Forelimb muscle (tissue), 1 donor: Measurements from ENCODE around the gene AP4M1. TPM values are rescaled to one million over a fixed set of nuclear protein-coding genes. Genes with fewer than 3 reads are reported as not detected.

ENCODE experiments used
- DNase-seq: peaks from one replicate; pipeline ENCODE4 v3.0.0-alpha.2; 2013; ENCODE audit warnings: low read depth
- polyA plus RNA-seq: library from polyadenylated mRNA; unstranded; fragments of 120-200 nt; gene quantifications from one replicate; pipeline ENCODE4 v1.2.1, GENCODE V29; 2013; ENCODE audit not compliant: insufficient read length

AP4M1 gene
- polyA plus RNA-seq, 1 donor = 22.0 TPM

DNA sequence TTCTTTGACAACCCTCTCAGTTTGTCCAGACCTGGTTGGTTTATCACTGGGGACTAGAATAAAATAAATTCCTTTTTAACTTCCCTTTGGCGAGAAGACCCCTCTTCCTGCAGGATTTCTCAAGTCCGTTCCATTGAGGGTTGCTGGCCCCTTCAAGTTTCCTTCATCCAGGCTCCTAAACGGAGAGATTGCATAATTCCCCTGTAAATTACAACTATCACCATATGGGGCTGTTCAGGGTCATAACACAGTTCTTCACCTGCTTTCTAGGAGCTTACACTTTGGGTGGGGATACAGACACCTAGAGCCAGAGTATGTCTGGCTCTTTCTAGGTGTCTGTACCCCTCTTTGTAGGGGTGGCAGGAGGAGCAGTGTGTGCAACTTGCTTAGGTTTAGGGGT lies 15.9 kb upstream of the AP4M1 start:
- DNase-seq = no peak

DNA sequence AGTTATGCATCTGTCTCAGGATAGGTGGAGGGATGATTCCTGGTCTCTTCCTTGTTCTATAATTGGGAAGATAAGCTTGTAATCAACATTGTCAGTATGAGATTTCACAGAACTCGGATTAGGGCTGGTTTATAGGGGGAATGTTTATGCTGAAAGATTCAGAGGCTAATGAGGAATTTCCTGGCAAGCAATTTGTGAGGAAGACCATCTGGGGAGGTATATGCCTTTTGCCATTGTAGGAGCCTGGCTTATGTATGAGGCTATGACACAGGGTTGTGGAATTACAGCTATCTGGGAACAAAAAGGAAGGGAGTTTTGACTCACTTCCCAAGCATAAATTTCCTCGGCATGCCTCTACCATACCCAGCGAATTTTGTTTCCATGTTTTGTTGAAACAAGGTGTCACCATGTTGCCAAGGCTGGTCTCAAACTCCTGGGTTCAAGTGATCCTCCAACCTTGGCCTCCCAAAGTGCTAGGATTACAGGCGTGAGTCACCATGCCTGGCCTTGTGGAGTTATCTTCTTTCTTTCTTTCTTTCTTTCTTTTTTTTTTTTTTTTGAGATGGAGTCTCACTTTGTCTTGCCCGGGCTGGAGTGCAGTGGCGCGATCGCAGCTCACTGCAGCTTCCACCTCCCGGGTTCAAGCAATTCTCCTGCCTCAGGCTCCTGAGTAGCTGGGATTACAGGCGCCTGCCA lies 14.2 kb upstream of the AP4M1 start:
- no peak for DNase-seq

DNA sequence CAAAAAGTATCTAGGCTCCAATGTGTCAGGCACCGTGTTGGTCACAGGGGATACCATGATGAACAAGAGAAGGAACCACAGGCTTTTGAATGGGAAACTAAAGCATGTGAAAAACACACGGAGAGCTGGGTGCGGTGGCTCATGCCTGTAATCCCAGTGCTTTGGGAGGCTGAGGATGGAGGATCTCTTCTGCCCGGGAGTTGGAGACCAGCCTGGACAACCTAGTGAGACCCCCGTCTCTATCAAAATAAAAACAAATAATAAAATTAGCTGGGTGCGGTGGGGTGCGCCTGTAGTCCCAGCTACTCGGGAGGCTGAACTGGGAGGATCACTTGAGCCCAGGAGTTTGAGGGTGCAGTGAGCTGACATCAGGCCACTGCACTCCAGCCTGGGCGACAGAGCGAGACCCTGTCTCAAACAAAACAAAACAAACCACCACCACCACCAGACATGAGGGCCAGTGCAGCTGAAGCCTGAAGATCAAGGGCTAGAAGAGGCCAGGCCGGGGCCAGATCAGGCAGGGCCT lies 13.3 kb upstream of the AP4M1 start:
- no peak for DNase-seq

GRCh38 chr7:100088621-100089457 lies 12.6 kb upstream of the AP4M1 start, which contains the start of gene COPS6:
COPS6 (plus strand) TSS chr7:100088969; CDS start chr7:100088991, 22 bp downstream.
- DNase-seq = no peak

DNA sequence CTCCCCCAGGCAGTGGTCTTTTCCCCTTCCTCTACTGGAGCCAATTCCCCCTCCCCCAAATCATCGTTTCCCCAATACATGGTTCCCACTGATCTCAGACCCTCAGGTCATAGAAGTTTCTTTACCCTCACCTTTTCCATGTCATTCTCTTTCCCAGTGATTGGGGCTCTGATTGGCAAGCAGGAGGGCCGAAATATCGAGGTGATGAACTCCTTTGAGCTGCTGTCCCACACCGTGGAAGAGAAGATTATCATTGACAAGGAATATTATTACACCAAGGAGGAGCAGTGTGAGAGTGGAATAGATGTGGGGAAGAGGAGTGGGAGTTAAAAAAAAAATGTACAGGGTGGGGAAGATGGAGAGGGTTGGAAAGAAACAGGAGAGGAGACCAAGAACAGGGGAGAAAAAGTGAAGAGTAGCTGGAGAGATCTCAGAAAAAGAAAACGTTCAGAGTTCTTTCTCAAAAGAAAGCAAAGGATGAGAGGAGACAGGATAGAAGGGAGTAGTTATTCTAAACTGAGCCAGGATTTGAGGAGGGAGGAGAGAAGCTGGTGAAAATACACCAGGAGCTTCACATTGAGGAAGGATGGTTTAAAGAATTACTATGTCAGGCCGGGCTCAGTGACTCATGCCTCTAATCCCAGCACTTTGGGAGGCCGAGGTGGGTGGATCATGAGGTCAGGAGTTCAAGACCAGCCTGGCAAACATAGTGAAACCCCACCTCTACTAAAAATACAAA lies 11.8 kb upstream of the AP4M1 start:
- no peak for DNase-seq

DNA sequence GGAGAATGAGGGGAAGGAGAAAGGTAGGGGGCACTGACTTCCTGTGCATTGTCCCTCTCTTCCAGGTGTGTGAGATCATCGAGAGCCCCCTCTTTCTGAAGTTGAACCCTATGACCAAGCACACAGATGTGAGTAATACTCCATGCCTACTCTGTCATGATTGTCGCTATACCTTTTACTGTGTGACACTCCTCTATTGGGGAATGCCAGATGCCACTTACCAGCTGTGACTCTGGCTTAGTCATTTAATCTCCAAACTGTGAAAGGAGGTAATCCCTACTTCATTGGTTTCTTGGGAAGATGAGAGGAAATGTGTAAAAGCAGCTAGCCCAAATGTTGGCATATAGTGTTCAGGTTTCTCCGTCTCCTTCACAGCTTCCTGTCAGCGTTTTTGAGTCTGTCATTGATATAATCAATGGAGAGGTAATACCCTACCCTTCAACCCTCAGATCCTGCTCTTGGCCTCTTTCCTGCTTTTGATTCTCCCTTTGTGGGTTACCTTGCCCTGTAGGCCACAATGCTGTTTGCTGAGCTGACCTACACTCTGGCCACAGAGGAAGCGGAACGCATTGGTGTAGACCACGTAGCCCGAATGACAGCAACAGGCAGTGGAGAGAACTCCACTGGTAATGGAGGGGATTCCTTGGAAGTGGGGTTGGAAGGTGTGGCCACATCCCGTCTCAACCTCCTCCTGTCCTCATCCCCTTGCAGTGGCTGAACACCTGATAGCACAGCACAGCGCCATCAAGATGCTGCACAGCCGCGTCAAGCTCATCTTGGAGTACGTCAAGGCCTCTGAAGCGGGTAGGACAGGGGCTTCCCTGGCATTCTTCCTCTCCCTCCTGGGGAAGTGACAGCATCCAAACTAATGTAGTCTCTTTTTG lies 10.7 kb upstream of the AP4M1 start:
- DNase-seq = no peak

- no peak for DNase-seq
These were observed 9.8 kb upstream of the AP4M1 start for GRCh38 chr7:100091411-100092181.

DNA sequence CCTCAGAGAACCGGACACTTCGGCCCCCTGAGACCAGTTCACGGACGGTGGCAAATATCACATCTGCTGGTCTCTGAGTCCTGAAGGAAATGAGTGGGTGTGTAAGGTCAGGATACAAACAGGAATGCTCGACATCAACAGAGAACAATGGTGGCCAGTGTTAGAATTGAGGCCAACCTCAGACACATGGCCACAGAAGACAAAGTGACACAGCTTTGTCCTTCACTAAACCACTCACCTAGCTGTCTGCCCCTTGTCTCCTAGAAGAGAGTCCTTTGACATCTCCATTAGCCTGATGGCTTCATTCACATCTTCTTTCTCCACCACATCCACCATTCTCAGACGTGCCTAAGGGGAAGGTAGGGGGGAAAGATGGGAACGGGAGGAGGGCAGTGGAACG lies 8.4 kb upstream of the AP4M1 start:
- DNase-seq = no peak

DNA sequence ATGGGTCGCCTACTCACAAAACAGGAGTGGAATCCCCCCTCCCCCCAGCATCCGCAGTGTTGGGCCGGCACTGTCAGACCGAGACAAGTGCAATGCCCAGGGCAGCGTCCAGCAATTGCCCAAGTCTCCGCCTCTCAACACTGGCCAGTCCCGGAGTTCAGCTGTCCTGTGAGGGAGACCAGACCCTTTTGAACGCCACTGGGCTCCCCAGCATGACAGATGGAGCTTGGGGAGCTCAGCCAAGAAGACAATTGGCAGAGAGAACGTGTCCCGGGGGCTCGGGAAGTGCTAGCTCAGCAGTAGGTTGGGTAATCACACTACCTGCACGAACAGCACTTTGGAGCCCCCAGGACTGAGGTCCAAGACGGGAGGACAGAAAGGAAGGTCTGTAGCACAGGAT lies 7.9 kb upstream of the AP4M1 start:
- no peak for DNase-seq

DNA sequence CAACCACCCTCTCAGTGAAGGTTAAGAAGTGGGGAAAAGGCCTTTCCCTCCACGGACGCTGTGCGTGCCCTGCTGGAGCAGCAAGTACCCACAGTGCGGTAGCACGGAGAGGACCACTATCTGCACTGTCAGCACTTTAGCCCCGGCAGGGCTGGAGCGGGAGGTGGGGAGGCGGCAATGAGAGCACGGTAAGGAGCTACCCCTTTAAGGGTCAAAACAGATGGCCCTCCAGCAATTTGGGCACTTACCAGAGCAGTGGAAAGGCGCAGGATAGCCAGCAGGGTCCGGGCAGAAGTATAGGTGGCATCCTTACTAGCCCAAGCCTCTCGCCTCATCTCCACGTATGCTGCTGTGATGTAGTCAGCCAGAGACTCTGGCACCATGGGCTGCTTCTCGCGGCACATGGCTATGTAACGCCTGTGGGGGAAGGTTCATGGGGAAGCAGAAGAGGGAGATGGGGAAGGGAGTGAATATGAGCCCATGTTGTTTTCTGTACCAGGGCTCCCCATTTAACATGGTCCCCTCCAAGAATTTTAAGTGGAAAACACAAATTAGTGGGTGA lies 7.4 kb upstream of the AP4M1 start:
- DNase-seq = no peak

DNA sequence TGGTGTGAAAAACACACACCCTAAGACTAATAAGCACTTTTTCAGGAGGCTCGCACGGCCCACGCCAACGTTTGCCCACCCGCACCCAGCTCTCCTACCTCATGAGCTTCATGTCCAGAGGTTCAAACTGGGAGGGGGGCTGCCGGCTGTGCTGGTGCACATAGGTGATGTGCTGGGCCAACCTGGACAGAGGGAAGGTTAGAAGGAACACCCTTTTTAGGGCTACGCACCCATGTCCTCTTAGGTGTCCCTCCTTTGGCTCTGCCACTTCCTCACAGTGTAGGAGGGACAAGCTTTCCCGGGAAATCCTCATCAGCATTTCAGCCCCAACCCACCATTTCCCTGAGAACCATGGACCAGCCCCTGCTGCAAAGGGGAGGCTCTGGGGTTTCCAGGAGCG lies 6.2 kb upstream of the AP4M1 start:
- DNase-seq = no peak

DNA sequence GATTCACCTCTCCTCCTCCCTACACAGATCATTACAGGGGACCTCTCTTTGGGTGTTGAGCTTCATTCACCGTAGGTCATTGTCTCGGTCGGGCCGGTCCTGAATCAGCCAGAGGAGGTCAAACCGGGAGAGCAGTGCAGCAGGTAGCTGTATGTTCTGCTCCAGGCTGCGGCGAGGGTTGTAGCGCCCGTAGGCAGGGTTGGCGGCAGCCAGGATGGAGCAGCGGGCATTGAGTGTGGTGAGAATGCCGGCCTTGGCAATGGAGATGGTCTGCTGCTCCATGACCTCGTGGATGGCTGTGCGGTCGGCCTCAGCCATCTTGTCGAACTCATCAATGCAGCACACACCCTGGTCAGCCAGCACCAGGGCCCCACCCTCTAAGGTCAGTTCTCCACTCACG lies 5.7 kb upstream of the AP4M1 start:
- no peak for DNase-seq

GRCh38 chr7:100098913-100099312 lies 2.5 kb upstream of the AP4M1 start:
- DNase-seq = no peak

DNA sequence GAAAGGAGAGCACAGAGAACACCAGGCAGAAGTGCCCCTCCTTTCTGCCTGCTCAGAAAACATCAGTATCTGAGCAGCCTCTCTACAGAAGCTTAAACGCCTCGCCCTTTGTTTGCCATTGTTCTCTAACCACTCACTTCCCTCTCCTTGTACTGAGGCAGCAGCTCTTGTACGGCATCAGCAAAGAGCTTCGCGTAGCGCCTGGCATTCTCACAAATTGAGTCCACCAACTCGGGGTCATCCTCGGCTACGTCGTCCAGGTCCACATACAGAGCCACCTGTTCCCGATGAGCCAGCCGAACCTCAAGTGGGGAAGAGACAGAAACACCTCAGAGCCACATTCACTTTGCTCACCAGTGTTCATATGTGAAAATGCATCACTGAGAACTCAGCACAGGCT lies 2.0 kb upstream of the AP4M1 start:
- no peak for DNase-seq

- DNase-seq = peak; percentile 83
These were observed 925 bp upstream of the AP4M1 start for GRCh38 chr7:100100420-100101015.

- no peak for DNase-seq
These were observed 1.8 kb downstream of the AP4M1 start for GRCh38 chr7:100102950-100103840.

DNA sequence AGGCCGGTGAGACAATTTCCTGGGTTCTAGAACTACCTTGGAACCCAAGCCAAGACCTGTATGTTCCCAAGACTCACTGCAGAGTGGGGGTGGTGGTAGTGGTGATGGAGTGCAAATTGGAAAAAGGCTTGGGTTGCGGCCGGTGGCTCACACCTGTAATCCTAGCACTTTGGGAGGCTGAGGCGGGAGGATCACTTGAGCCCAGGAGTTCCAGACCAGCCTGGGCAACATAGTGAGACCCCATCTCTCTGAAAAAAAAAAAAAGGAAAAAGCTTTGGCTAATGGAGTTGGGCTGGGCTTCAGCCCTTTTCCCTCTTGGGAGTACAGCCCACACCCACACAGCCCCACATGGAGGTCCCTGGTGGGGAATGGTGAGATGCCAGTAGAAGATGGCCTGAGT lies 4.1 kb downstream of the AP4M1 start:
- DNase-seq = no peak

GRCh38 chr7:100106633-100107032 lies 5.2 kb downstream of the AP4M1 start:
- DNase-seq = no peak
